ENCODE data around the gene FAM149A.
A peak's percentile ranks its signal among the peaks of the same experiment; 100 is the strongest.

Gene FAM149A

DNA sequence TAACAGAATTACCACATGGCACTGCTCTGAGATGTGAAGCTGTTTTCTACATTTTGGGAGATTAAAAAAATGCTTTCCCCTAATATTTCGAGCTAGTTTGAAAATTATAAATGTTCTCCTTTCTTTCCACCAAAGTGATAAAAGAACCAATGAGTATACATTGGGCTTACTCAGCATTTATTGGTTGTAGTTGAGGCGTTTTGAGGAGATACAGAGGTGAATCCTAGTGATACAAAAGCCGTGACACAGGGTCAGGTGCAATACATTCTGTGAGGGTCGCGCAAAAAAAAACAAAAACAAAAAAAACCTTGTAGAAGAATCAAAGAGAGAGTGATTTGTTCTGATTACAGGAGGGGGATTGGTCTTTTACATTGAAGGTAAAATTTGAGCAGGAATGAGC lies 54.5 kb downstream of the FAM149A start:
- no peak for DNase-seq (ENCODE audit: low read depth)

- no peak for DNase-seq (ENCODE audit: low read depth)
Observed at GRCh38 chr4:186159613-186160012, 55.1 kb downstream of the FAM149A start.

GRCh38 chr4:186161138-186161537 lies 56.6 kb downstream of the FAM149A start:
- no peak for DNase-seq (ENCODE audit: low read depth)

GRCh38 chr4:186166852-186167512 lies 62.5 kb downstream of the FAM149A start:
- no peak for DNase-seq (ENCODE audit: low read depth)

DNA sequence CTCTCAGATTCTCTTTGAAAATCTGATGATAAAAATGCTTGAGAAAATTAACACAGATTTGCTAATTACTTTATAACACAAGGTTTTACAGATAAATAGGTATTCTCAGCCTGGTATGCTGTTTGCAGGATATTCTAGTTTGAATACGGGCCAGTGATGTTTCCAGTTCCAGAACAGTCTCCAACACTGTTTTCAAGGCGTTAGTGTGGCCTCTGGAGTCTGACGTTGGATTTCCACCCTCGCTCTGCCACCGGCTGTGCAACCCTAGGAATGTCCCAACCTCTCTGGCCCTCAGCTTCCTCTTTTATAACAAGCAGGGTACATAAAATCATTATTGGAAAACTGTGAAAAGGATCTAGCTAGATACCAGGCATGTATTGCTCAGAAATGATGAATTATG lies 63.1 kb downstream of the FAM149A start:
- no peak for DNase-seq (ENCODE audit: low read depth)

DNA sequence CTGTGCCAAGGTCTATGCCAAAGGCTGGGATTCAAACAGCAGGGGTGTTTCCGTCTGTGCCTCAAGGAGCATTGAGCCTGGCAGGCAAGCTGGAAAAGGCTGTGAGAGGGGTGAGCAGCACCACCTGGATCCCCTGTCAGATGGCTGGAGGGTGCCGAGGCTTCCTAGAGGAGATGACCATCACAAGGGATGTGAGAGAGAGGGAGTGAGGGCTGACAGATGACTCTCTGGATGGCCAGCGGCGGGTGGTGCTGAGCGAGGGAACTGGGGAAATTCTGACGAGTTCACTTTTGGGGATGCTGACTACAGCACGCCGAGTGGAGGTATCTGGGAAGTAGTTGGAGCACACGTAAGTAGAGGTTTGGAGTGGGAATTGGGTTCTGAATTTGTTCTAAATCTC lies 64.2 kb downstream of the FAM149A start:
- DNase-seq (ENCODE audit: low read depth): no peak

DNA sequence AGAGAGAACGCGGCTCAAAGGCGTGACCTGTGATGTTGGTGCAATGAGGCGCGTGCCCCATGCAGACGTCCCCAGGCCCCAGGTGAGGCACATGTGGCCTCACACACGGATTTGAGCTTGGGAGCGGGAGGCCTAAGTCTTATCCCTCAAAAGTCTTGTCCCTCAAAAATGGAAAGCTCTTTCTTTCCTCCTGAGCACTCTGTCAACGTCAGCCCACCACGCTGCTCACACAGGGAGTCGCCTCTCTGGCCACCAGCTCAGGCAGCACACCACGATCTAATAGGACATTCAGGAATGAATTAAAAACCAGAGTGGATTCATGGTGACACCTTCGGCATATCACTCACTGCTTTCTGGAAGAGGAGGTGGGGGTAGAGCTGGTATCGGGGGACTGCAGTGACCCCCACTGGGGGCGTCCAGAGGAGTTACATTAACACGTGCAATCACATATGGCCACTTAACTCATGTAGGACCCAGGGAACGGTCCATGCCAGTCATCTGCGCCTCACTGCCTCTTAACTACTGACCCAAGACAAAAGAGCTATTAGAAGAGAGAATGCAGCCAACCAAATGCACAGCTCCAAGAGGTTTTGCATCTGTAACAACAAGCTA lies 64.9 kb downstream of the FAM149A start:
- DNase-seq (ENCODE audit: low read depth): no peak

- DNase-seq (ENCODE audit: low read depth): no peak
Observed at GRCh38 chr4:186169945-186170802, 65.7 kb downstream of the FAM149A start.

DNA sequence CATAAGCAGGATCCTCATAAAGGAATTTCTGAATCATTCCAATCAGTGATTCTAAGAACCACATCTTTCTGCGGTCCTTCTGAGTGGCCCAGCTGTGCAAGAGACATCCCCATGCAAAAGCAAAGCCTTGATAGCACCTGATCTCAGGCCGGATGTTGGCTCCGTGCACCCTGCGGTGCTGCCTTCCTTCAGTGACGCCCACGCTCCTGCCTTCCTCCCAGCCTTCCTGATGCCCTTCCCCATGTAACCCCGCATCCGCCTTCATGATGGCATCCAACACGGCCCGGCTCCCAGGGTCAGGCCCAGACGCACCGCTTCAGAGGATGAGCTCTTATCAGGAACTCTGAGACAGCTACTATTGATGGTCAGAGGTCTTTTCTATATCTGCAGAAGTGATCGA lies 66.5 kb downstream of the FAM149A start:
- no peak for DNase-seq (ENCODE audit: low read depth)

DNA sequence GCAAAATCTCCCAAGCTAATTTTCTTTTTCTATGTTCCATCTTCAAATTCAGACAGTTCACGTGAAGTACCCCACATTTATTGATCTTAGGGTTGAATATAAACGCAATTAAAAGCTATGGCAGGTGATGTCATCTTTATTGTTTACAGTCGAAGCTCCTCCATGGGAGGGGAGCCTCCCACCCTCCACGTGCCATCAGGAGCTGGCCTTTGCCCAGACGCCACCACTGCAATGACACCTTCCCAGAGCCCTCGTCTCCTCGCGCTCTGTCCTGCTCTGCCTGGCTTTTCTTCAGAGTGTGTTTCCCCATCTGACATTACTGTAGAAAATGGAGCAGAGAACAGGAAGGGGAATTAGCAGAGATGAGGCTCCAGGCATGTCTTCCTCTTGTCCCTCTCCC lies 68.0 kb downstream of the FAM149A start:
- DNase-seq (ENCODE audit: low read depth): no peak

GRCh38 chr4:186188107-186188506 lies 83.6 kb downstream of the FAM149A start:
- no peak for DNase-seq (ENCODE audit: low read depth)

DNA sequence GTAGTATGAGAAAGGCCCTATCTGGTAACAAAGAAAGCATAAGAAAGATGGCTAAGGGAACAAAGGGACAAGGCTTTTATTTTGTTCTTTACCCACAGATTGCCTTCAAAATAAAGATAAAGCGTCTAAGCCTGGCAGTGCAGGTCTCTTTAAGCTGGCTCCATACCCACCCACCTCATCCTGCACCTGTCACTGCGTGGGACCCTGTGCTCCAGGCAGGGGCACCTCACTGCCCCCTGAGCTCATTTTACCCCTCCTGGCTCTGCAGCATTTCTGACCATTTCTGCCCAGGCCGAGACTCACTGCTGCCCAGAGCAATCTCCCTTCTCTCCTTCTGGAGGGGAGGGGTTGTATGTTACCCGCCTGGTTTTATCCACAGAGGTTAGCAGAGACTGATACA lies 85.2 kb downstream of the FAM149A start:
- no peak for DNase-seq (ENCODE audit: low read depth)

- peak; percentile 29 for DNase-seq (ENCODE audit: low read depth)
Observed at GRCh38 chr4:186190581-186191199, 86.2 kb downstream of the FAM149A start.

GRCh38 chr4:186191200-186192065 lies 86.9 kb downstream of the FAM149A start, which contains the start of gene CYP4V2:
Gene CYP4V2 (plus strand): TSS chr4:186191567. CDS start chr4:186191824, 257 bp downstream.
- peak; percentile 76 for DNase-seq (ENCODE audit: low read depth)

DNA sequence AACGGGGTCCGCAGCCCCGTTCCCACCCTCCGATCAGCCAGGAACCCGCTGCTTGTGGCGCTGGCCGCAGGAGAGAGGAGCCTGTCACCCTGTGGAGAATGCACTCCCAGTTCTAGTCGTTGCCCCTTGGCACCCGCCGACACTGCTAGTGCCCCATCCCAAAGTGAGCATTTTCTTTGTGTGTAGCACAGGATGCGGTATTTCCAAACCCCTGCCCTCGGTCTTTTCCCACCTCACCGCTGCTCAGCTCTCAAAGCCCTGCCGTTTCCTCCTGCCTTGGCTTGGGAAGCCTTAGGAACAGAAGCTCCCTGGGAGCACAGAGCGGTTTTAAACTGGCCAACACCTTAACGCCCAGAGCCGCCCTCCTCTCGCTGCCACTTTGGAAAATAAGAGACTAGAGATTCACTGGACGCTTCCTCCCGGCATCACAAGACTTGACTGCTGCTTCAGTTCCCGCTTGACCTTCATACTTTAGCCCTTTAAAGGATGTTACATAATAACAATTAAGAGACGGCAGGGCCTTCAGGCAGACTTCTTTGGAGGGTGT lies 87.6 kb downstream of the FAM149A start:
- DNase-seq (ENCODE audit: low read depth): no peak

DNA sequence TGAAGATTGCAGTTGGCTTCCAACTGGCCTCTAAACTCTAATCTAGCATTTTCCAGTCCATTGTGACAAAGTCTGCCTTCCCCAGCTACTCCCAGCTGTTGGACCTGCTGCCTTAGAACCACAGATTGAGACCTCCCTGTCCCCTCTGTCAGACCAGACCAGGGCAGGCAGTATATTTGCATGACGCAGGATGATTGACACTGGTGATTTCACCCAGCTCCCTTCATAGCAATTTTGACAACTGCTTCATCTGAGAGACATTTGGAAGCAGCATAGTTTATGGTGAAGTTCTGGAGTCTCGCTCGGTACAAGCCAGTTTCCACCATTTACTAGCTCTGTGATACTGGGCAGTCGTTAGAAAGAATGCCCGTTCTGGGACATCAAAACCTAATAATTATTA lies 89.3 kb downstream of the FAM149A start:
- no peak for DNase-seq (ENCODE audit: low read depth)

DNA sequence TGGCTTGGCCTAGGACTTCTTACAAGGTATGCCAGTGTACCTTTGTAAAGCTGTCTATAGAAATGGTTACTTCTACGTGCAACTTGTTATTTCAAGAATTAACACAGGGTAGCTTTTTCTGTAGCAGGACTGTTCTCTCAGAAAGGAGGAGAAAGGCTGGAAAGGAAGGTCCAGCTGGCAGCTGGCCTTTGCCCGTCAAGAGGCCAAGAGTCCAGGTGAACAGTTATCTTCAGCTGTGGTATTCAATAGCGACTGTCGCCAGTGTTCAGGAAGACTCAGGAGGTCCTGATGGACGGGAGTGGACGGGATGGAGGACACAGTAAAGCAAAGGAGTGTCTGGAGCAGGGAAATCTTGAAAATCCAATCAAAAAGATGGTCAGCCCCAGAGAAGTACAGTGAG lies 91.6 kb downstream of the FAM149A start:
- no peak for DNase-seq (ENCODE audit: low read depth)

GRCh38 chr4:186200516-186200915 lies 96.0 kb downstream of the FAM149A start:
- DNase-seq (ENCODE audit: low read depth): no peak

DNA sequence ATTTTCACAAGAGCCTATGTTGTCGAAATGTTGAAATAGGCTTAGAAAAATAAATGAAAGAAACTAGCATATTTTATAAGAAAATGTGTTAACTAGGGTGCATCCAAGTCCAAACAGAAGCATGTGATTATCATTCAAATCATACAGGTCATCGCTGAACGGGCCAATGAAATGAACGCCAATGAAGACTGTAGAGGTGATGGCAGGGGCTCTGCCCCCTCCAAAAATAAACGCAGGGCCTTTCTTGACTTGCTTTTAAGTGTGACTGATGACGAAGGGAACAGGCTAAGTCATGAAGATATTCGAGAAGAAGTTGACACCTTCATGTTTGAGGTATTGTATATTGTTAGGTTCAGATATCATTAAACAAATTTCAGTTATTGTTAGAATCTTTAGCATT lies 96.5 kb downstream of the FAM149A start:
- DNase-seq (ENCODE audit: low read depth): no peak

GRCh38 chr4:186201535-186202230 lies 97.2 kb downstream of the FAM149A start:
- DNase-seq (ENCODE audit: low read depth): peak; percentile 41

Data from activated T-helper 9 cell treated with anti-CD3 and anti-CD28 coated beads, Interleukin-2, amount 50 U/mL, for 16 hours (primary cell).